Panc1 (cell line): Measurements from ENCODE around the gene ACSL5.
A peak's percentile ranks its signal among the peaks of the same experiment; 100 is the strongest.

Experiments used
- CTCF ChIP-seq: fragments of 450-650 bp; IDR thresholded peaks from 2 replicates; pipeline ENCODE4 v1.5.1; 2017; ENCODE audit warnings: mild to moderate bottlenecking
- POLR2AphosphoS5 ChIP-seq: IDR thresholded peaks from 2 replicates; pipeline ENCODE4 v1.6.1; 2012; ENCODE audit warnings: mild to moderate bottlenecking, low read depth, low read length, moderate library complexity
- REST ChIP-seq, 2 experiments: IDR thresholded peaks; 2 replicates each; pipeline ENCODE4 v1.6.1; 2011 to 2012; ENCODE audit warnings: low read depth in 2 of 2, control low read depth in 1 of 2, low read length in 1 of 2, mild to moderate bottlenecking in 1 of 2, moderate library complexity in 1 of 2; ENCODE audit not compliant: insufficient read depth in 1 of 2
- SIN3A ChIP-seq: IDR thresholded peaks from 2 replicates; pipeline ENCODE4 v1.6.1; 2012; ENCODE audit warnings: low read depth, mild to moderate bottlenecking, low read length, moderate library complexity, borderline replicate concordance; ENCODE audit not compliant: insufficient read depth
- TCF7L2 ChIP-seq: IDR thresholded peaks from 2 replicates; pipeline ENCODE4 v1.6.1; 2011; ENCODE audit warnings: mild to moderate bottlenecking, low read depth, low read length, inconsistent platforms

GRCh38 chr10:112471878-112472487, 98.1 kb downstream of the ACSL5 start:
- TF ChIP-seq CTCF (peak; percentile 85), POLR2AphosphoS5 (no peak), REST (IDR thresholded peaks at IDR 0.05; ENCODE audit: insufficient read depth in 1 of 2, low read depth in 2 of 2, low read length in 1 of 2) (no peak), SIN3A (no peak), TCF7L2 (no peak)
